GM18499 (cell line): ENCODE results near the gene RHBDL3.
"Not testable (repeated sequence)": the region's sequence is repeated elsewhere in the genome, so short reads cannot be mapped to it uniquely, and the experiment has no call there.

Source experiments
- ATAC-seq: cut with Tn5 transposase; IDR thresholded peaks from one replicate; pipeline ENCODE4 v1.9.1; 2021; ENCODE audit warnings: moderate number of reproducible peaks; ENCODE audit not compliant: insufficient read depth, unreplicated experiment

Gene RHBDL3

GRCh38 chr17:32287804-32288511, 22.3 kb downstream of the RHBDL3 start:
- no peak for ATAC-seq

DNA sequence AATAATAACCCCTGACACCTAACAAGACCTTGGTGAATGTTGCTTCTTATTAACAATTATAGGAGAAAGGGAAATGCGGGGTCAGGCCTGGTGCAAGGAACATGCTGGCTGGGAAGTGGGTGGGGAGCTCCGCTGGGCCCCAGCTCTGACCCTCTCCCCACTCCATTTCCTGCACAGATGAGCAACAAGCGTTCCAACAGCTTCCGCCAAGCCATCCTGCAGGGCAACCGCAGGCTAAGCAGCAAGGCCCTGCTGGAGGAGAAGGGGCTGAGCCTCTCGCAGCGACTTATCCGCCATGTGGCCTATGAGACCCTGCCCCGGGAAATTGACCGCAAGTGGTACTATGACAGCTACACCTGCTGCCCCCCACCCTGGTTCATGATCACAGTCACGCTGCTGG, 23.0 kb downstream of the RHBDL3 start:
- no peak for ATAC-seq

DNA sequence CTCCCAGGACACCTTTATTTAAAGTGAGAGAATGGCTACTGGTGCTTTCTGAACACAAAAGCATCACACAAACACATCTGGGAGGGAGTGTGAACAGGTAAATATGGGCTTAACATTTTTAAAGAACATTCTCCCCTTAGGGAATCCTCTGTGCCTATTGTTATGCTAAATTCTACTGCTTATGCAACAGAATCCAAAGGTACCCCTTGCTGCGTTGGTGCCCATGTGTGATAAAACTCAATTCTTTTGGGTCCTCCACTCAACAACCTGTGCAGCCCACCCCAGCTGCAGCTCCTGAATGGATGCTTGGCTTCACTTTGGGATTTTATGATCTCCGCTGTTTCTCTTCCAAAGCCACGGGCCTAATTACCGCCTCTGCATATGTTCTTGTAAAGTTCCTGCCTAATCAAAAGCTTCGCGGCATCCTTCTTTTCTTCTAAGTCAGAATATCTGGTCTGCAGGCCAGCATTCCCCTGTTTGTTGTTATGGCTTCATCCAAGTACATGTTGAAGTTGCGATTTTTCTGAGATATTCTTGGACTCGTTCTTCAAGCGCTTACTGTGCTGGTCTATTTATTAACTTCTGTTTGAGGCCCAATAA, 23.9 kb downstream of the RHBDL3 start:
- no peak for ATAC-seq

DNA sequence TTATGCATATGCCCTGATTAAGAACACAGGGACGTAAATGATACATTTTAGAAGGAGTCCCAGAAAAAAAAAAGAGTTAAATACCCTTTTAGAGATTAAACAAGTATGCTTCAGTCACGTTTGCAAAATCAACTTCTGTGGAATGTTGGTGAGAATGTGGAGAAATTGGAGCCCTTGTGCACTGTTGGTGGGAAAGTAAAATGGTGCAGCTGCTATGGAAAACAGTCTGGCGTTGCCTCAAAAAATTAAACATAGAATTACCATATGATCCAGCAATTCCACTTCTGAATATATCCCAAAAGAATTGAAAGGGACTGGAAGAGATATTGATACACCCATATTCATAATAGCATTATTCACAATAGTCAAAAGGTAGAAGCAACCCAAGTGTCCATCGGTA, 26.5 kb downstream of the RHBDL3 start:
- ATAC-seq = no peak

DNA sequence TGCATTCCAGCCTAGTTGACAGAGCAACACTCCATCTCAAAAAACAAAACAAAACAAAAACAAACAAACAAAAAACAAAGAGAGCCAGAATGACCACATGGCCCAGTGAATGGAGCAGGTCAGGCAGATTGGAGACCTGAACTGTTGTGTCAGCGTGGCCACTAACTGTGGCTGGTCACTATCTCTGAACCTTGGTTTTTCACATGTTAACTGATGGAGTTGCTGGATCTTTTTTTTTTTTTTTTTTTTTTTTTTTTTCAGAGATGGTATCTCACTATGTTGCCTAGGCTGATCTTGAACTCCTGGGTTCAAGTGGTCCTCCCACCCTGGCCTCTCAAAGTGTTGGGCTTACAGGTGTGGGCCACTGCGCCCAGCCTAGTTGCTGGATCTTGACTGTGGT, 31.8 kb downstream of the RHBDL3 start:
- ATAC-seq = no peak

DNA sequence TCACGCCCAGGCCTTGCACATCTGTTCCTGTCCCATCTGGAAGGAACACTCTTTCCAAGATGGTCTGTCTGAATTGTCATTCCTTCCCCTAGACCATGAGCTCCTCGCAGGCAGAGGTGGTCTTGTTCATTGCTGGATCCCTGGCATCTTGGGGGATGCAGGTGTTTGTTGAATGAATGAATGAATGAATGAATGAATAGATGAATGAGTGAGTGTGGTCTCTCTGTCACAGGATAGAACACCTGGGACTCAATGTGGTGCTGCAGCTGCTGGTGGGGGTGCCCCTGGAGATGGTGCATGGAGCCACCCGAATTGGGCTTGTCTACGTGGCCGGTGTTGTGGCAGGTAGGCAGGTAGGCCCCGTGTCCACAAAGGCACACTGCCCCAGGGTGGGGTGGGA, 32.2 kb downstream of the RHBDL3 start:
- ATAC-seq = no peak

DNA sequence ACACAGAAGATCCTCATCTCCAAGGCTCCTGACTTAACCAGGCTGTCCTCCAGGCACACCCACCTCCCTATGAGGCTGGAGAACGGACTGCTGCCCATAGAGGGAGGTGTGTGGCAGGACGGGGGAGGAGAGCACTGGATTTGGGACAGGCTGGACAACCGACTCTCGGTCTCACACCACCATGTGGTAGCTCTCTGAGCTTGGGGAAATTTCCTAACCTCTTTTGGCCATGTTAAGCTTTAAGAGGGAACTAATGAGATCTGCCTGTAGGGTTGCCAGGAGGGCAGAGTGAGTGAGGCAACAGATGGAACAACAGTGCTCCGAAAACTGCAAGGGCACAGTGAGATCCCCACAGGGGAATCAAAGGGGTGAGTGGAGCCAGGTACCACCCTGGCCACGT, 32.7 kb downstream of the RHBDL3 start:
- ATAC-seq = no peak

- no peak for ATAC-seq
Measured at GRCh38 chr17:32298721-32299579, 33.3 kb downstream of the RHBDL3 start.

DNA sequence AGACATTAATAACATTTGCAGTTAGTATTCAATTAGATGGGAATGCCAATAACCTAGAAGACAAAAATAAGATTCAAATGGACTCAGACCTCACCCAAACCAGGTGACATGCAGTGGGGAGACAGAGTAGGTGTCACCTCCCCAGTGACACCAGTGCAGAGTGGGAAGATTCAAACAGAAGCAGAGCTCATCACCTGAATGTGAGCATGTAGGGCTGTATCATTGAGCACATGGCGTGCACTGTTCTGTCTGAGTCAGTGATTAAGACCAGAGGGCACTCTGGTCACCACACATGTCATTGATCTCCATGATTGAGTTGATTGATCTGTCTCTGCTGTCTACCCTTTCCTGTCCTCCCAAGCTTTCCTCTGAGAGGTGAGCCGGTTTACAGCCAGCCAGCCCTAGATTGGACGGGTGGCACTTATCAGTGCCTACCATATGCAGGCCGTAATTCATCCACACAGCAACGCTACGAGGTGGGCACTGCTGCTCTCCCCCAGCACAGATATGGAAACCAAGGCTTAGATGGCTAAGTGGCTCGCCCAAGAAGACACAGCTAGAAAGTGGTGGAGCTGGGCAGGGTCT, 34.0 kb downstream of the RHBDL3 start:
- ATAC-seq = no peak

DNA sequence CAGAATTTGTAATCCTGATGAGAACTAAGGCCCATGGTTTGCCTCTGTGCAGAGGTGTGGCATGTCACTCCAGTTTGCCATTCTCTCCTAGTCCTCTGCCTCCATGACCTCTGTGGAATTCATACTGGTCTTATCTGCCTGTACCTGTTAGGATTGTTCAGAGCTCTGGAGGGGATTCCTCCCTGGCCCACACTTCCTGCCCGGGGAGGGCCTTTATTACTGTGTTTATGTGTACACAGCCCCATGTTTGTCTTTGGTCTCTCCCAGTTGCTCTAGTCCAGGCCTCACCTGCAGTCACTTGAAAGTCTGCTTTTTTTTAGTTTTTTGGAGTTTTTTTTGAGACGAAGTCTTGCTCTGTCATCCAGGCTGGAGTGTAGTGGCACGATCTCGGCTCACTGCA, 36.4 kb downstream of the RHBDL3 start:
- no peak for ATAC-seq

- no peak for ATAC-seq
Measured at GRCh38 chr17:32302860-32303649, 37.4 kb downstream of the RHBDL3 start.

- no peak for ATAC-seq
Measured at GRCh38 chr17:32303781-32304288, 38.2 kb downstream of the RHBDL3 start.

DNA sequence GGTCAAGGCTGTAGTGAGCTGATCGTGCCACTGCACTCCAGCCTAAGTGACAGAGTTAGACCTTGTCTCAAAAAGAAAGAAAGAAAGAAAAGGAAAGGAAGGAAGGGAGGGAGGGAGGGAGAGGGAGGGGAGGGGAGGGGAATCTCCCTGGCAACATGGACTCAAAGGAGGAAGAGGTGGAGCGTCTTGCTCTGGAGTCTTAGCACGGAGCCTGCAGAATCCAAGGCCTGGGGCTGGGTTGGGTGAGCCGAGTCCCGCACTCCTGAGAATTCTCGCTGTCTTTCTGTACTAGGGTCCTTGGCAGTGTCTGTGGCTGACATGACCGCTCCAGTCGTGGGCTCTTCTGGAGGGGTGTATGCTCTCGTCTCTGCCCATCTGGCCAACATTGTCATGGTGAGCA, 39.4 kb downstream of the RHBDL3 start:
- ATAC-seq = no peak

DNA sequence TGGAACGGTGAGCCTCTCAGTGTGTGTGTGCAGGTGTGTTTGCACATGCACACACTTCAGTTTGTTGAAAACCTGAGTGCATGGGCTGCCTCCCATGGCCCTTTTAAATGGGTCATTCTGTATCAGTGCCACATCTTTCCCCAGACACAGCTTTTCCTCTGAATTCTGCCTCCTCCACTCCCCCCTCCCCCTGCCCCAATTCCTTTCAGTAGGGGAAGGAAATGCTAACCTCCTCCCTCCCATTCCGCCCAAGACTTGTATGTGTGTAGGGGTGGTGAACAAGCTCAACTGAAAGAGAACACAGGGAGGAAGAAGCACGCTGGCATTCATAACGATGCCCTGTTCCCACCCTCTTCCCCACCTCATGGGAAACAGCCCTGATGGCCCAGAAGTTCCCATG, 42.0 kb downstream of the RHBDL3 start:
- no peak for ATAC-seq

GRCh38 chr17:32311028-32311536, 45.5 kb downstream of the RHBDL3 start:
- ATAC-seq = no peak

- no peak for ATAC-seq
Measured at GRCh38 chr17:32314636-32315035, 49.0 kb downstream of the RHBDL3 start.

- ATAC-seq = no peak
Measured at GRCh38 chr17:32315171-32315570, 49.5 kb downstream of the RHBDL3 start.

- ATAC-seq = not testable (repeated sequence)
Measured at GRCh38 chr17:32316653-32317052, 51.0 kb downstream of the RHBDL3 start.

DNA sequence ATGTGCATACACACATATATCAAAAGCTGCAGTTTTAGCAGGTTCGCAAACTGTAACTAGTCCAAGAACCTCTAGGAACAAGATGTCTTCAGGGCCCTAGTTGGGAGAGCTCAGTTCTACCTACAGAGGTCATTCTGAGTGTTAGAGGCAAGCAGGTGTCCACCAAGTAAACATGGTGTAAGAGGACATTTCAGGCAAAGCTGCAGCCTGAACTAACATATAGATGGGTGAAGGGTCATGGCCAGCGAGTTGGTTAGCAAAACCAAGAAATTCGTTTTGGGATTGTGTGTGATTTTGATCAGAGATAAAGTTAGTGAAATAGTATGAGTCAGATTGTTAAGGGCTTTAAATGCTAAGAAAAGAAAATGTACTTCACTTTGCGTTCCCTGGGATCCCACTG, 51.7 kb downstream of the RHBDL3 start:
- ATAC-seq = no peak

GRCh38 chr17:32318071-32318470, 52.4 kb downstream of the RHBDL3 start:
- ATAC-seq = no peak
